GM12873 (cell line): ENCODE data around the gene EPHA7.

ENCODE experiments used
- CTCF ChIP-seq: IDR thresholded peaks from 2 replicates; pipeline ENCODE4 v1.5.1; 2012; ENCODE audit warnings: low read depth, mild to moderate bottlenecking, moderate library complexity, low read length, control low read depth; ENCODE audit not compliant: insufficient read depth; ENCODE audit errors: missing control alignments

EPHA7 gene

GRCh38 chr6:93393554-93394074 is 25.7 kb downstream of the EPHA7 start:
- TF ChIP-seq CTCF, result no peak

DNA sequence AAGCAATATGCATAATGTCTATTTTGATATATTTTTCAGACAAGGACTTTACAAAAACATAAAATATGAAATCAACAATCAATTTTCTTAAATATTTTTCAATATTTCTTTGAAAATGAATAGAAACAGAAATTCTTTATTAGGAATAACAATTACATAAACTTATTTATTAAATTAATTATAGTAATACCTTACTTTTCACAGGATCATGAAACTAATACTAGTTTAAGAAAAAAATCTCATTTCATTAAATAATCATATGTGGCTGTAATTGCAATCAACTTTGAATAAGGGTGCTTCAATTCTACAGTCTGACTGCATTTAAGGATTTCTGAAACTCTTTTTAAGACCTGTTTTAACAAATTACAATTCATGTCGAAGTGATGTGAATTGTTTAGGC is 26.6 kb downstream of the EPHA7 start:
- TF ChIP-seq CTCF, result no peak

DNA sequence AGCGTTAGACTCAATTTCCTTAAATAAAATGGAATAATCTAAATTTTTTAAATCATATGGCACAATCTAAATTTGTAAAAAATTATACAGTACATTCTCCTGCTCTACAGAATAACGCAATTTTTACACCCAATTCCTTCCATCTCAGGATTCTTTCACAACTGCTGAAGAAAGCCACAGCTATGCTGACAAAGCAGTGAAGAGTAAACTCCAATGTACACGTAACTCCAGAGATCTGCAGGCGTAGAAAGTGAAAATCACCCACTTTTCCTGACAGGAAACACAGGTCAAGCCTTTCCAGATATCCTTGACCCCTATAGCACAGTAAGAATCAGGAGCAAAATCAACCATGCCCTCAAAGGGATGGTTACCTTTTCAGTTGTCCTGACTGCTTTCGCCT is 27.4 kb downstream of the EPHA7 start:
- TF ChIP-seq CTCF, result no peak

- no peak for TF ChIP-seq CTCF
Observed at GRCh38 chr6:93389192-93389591, 30.2 kb downstream of the EPHA7 start.

DNA sequence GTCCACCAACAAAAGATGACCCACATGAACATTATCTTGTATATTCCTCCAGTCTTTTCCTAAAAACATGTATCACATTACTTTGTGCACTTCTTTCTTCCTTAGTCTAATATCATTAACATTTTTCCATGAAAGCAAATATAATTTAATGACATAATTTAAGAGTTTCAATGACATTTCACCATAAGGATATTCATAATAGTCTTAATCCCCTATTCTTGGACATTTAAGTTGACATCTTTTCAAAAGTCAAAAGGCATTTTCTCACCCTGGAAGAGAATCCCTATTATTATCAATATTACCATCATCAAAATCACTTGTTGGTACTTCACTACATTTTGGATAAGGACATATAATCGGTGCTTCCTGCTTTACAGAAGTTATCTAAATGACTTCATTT is 31.3 kb downstream of the EPHA7 start:
- no peak for TF ChIP-seq CTCF

DNA sequence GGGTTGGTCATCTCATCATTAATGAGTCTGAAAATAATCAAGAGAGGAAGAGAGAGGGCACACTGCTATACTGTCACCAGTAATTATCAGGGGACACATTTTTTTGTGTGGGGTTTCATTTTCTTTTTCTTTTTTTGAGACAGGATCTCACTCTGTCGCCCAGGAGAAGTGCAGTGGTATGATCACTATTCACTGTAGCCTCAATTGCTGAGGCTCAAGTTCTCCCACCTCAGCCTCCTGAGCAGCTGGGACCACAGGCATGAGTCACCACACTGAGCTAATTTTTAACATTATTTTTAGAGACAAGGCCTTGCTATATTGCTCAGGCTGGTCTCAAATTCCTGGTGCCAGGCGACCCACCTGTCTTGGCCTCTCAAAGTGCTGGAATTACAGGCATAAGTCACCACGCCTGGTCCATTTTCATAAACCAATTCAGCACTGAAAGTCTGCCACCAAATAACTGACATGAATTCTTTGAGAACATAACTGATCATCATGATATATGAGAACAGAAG is 43.3 kb downstream of the EPHA7 start:
- no peak for TF ChIP-seq CTCF

DNA sequence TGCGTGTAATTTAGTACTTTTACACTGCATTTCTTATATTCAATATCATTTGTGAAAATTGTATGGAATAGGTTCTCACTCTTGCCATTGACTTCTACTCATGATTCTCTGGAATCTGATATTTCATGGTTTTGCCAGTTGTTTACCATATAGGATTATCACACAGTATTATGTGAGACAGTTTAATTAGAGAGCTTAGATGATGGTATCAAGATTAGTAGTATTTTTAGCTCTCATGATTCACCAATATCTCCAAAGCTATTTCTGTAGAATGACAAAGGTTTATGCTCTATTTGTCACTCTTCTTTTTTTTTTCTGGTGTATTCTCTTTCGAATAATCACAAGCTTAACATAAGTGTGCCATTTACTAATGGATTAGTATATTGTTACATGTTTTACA is 45.9 kb downstream of the EPHA7 start:
- TF ChIP-seq CTCF, result no peak
